Activated CD4-positive, alpha-beta T cell treated with anti-CD3 and anti-CD28 coated beads, Interleukin-2, amount 10 ng/mL, durations not matched to agents 7 days and 5 days (primary cell): ENCODE results near the gene COPS9. TPM values are rescaled to one million over a fixed set of nuclear protein-coding genes. Genes with fewer than 3 reads are reported as not detected.

Experiments used
- CTCF ChIA-PET: fragments of 350-600 bp; sonication (Branson Sonifier 250); formaldehyde crosslinking; loops from one replicate; lab custom pipeline; 2021; ENCODE audit warnings: antibody characterized with exemption; lab: Charles Lee
- POLR2A ChIA-PET: fragments of 350-600 bp; sonication (Branson Sonifier 250); formaldehyde crosslinking; loops from one replicate; lab custom pipeline; 2021; ENCODE audit warnings: antibody characterized with exemption; lab: Charles Lee
- DNase-seq: peaks from one replicate; pipeline ENCODE4 v3.0.0-alpha.2; 2020
- H3K27ac Mint-ChIP-seq: one replicate; pipeline ENCODE4 v1.8.0; 2021; ENCODE audit warnings: mild to moderate bottlenecking, moderate library complexity, mixed read lengths
- H3K27me3 Mint-ChIP-seq: one replicate; pipeline ENCODE4 v1.8.0; 2021; ENCODE audit warnings: mixed read lengths
- H3K36me3 Mint-ChIP-seq: one replicate; pipeline ENCODE4 v1.8.0; 2021; ENCODE audit warnings: low read depth, mixed read lengths
- H3K4me1 Mint-ChIP-seq: one replicate; pipeline ENCODE4 v1.8.0; 2021; ENCODE audit warnings: mixed read lengths
- H3K4me3 Mint-ChIP-seq: one replicate; pipeline ENCODE4 v1.8.0; 2021; ENCODE audit warnings: mild to moderate bottlenecking, moderate library complexity, mixed read lengths
- H3K9me3 Mint-ChIP-seq: one replicate; pipeline ENCODE4 v1.8.0; 2021; ENCODE audit warnings: mixed read lengths
- total RNA-seq, 2 experiments: library from RNA; stranded (reverse); gene quantifications; one replicate each; pipeline ENCODE4 v1.2.3, GENCODE V29; 2021

COPS9 gene
- total RNA-seq, 2 experiments from 2014 or later, result 77.9 to 115 TPM

GRCh38 chr2:240124651-240125030, 11.5 kb downstream of the COPS9 start:
- Mint-ChIP-seq H3K9me3 (no peaks in the 10 kb centered on the region), H3K4me3 (no peak overlapping the region), H3K27ac (no peak overlapping the region), H3K27me3 (peaks cover under 1% of the 10 kb centered on the region), H3K36me3 (peaks cover 4% of the 10 kb centered on the region), H3K4me1 (peaks cover 5% of the 10 kb centered on the region)
- DNase-seq, result no peak
- POLR2A ChIA-PET, result no interaction called here
- CTCF ChIA-PET, result no interaction called here

DNA sequence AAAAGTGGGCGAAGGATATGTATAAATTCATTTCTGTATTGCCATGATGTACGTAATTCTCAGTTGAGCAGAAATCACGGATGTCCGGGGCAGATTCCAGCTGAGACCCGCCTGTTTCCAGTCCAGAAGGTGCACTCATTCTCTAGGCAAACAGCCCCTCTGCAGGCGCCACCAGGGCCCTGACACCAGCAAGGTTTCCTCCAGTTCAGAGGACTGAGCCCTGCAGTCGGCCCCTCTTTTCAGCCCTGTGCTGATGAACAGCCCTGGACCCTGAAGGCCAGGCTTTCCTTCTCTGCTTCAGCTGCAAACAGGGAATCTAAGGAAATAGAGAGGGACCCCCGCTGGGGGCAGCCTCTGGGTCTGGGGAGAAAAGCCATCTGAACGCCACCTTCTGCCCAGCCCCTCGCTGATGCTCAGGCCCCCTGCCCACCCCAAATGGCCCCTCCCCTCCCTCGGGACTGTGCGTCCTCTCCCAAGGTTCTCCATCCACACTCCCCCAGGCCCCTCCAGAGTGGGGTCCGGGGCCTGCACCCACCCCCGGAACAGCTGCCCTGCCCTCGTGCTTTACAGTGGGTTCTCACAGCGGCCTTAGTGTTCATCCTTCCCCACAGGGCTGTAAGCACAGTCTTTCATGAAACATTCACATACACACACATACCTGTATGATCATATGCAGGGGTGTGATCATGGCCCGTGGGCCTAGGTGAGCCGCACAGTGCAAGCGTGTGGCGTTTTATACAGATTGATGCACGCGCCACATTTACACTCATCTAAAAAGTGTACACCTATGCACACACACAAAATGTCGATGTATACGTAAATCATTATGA, 12.1 kb downstream of the COPS9 start:
- H3K36me3 Mint-ChIP-seq, result peaks cover 4% of the 10 kb centered on the region
- H3K4me1 Mint-ChIP-seq, result peaks cover 5% of the 10 kb centered on the region
- H3K27ac Mint-ChIP-seq, result no peak overlapping the region
- ChIA-PET POLR2A (no interaction called here), CTCF (no interaction called here)
- DNase-seq, result no peak
- H3K9me3 Mint-ChIP-seq, result no peaks in the 10 kb centered on the region
- no peak overlapping the region for H3K4me3 Mint-ChIP-seq
- H3K27me3 Mint-ChIP-seq, result peaks cover 3% of the 10 kb centered on the region

DNA sequence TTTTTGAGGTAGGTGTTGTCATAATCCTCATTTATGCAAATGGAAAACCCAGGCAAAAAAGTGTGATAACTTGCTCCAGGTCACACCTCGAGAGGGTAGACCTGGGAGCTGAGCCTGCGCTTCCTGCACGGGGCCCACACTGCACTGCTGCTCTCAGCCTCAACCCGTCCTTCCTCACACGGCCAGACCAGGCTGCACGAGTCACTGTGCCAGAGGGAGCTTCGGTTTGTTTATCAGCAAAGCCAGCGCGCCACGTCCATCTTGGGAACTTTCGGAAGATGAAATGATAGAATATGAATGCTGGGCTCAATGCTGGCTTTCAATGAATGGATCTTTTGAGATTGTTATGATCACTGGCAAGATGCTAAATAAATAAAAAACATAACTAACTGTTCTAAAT, 14.4 kb downstream of the COPS9 start:
- no peak overlapping the region for H3K4me3 Mint-ChIP-seq
- H3K36me3 Mint-ChIP-seq, result no peaks in the 10 kb centered on the region
- no peak for DNase-seq
- ChIA-PET CTCF (interaction anchor here (1.3 kb wide), 1 partner anchor 8 kb away, joined by 3 read pairs; no protein-coding TSS in a partner anchor), POLR2A (no interaction called here)
- no peak overlapping the region for H3K27ac Mint-ChIP-seq
- no peaks in the 10 kb centered on the region for H3K9me3 Mint-ChIP-seq
- peaks cover 5% of the 10 kb centered on the region for H3K27me3 Mint-ChIP-seq
- H3K4me1 Mint-ChIP-seq, result peaks cover 5% of the 10 kb centered on the region

DNA sequence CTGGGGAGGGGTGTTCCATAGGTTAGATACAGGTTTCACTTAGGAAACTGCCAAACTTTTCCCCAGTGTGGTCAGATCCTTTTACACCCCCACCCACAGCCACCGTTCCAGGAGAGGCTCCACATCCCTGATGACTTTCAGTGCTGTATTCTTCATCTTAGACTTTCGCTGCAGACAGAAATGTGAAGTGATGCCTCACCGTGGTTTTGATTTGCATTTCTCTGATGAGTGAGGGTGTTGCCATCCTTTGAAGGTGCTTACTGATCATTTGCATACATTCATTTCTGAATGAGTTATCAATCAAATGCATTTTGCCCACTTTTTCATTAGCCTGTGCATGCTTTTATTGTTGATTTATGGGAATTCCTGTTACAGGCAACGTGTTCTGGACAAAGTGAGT, 14.9 kb downstream of the COPS9 start:
- Mint-ChIP-seq H3K36me3 (no peaks in the 10 kb centered on the region), H3K27me3 (peaks cover 8% of the 10 kb centered on the region), H3K27ac (no peak overlapping the region), H3K4me1 (peaks cover 5% of the 10 kb centered on the region), H3K9me3 (no peaks in the 10 kb centered on the region), H3K4me3 (no peak overlapping the region)
- no peak for DNase-seq
- ChIA-PET CTCF (interaction anchor here (1.3 kb wide), 1 partner anchor 8 kb away, joined by 3 read pairs; no protein-coding TSS in a partner anchor), POLR2A (no interaction called here)

- no peak overlapping the region for H3K4me3 Mint-ChIP-seq
- H3K9me3 Mint-ChIP-seq, result no peaks in the 10 kb centered on the region
- H3K4me1 Mint-ChIP-seq, result no peaks in the 10 kb centered on the region
- DNase-seq, result no peak
- no peaks in the 10 kb centered on the region for H3K36me3 Mint-ChIP-seq
- H3K27me3 Mint-ChIP-seq, result peaks cover 25% of the 10 kb centered on the region
- CTCF ChIA-PET, result no interaction called here
- POLR2A ChIA-PET, result no interaction called here
- H3K27ac Mint-ChIP-seq, result no peak overlapping the region
These were observed 21.9 kb downstream of the COPS9 start for GRCh38 chr2:240114233-240114632.

- Mint-ChIP-seq H3K4me3 (no peak overlapping the region), H3K36me3 (no peaks in the 10 kb centered on the region), H3K9me3 (no peaks in the 10 kb centered on the region), H3K4me1 (no peaks in the 10 kb centered on the region), H3K27me3 (peaks cover 25% of the 10 kb centered on the region), H3K27ac (no peak overlapping the region)
- DNase-seq, result no peak
- CTCF ChIA-PET, result interaction anchor here (0.7 kb wide), 1 partner anchor 9 kb away, joined by 3 read pairs; no protein-coding TSS in a partner anchor
- POLR2A ChIA-PET, result no interaction called here
These were observed 23.0 kb downstream of the COPS9 start for GRCh38 chr2:240112914-240113690.

- ChIA-PET CTCF (no interaction called here), POLR2A (no interaction called here)
- Mint-ChIP-seq H3K27me3 (peaks cover 21% of the 10 kb centered on the region), H3K4me1 (no peaks in the 10 kb centered on the region), H3K9me3 (no peaks in the 10 kb centered on the region), H3K27ac (no peak overlapping the region), H3K36me3 (no peaks in the 10 kb centered on the region), H3K4me3 (no peak overlapping the region)
- no peak for DNase-seq
These were observed 24.9 kb downstream of the COPS9 start for GRCh38 chr2:240111253-240111652.

DNA sequence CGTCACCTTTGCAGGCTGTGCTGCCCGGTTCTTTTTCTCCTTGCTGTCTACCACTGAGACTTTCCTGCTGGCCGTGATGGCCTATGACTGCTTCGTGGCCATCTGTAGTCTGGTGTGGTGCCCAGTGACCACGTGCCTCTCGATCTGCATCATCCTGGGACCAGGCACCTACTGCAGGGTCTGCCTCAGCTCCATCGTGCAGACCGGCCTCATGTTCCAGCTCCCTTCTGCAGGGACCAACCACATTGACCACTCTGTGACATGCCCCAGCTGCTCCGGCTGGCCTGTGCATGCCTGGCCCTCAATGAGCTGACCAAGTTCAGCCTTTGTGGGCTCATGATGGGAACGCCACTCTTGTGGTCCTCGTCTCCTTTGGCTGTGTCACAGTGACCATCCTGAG, 26.7 kb downstream of the COPS9 start:
- H3K4me1 Mint-ChIP-seq, result no peaks in the 10 kb centered on the region
- H3K9me3 Mint-ChIP-seq, result no peaks in the 10 kb centered on the region
- H3K27ac Mint-ChIP-seq, result no peak overlapping the region
- POLR2A ChIA-PET, result no interaction called here
- CTCF ChIA-PET, result no interaction called here
- H3K27me3 Mint-ChIP-seq, result peaks cover 12% of the 10 kb centered on the region
- no peak overlapping the region for H3K4me3 Mint-ChIP-seq
- no peak for DNase-seq
- no peaks in the 10 kb centered on the region for H3K36me3 Mint-ChIP-seq

DNA sequence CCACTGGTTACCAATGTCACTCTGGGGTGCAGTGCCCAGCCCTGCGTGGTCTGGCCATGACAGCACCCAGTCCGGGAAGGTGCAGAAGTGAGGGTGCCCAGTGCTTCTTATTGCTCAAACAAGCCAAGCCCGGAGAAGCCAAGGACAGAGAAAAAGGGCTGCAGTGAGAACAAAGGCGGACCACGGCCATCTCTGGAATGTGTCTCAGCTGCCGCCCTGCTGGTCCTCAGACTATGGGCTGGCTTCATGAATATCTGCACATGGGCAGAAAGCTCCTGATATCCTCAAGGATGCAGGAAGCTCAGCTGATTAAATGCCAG, 28.7 kb downstream of the COPS9 start:
- Mint-ChIP-seq H3K36me3 (no peaks in the 10 kb centered on the region), H3K27ac (no peak overlapping the region), H3K27me3 (peaks cover 9% of the 10 kb centered on the region), H3K4me3 (no peak overlapping the region), H3K9me3 (no peaks in the 10 kb centered on the region), H3K4me1 (no peaks in the 10 kb centered on the region)
- ChIA-PET CTCF (no interaction called here), POLR2A (no interaction called here)
- DNase-seq, result no peak

GRCh38 chr2:240106765-240107476, 29.2 kb downstream of the COPS9 start:
- H3K4me3 Mint-ChIP-seq, result no peak overlapping the region
- no peak for DNase-seq
- H3K27ac Mint-ChIP-seq, result no peak overlapping the region
- H3K9me3 Mint-ChIP-seq, result no peaks in the 10 kb centered on the region
- ChIA-PET CTCF (no interaction called here), POLR2A (no interaction called here)
- peaks cover 11% of the 10 kb centered on the region for H3K27me3 Mint-ChIP-seq
- H3K4me1 Mint-ChIP-seq, result no peaks in the 10 kb centered on the region
- no peaks in the 10 kb centered on the region for H3K36me3 Mint-ChIP-seq

DNA sequence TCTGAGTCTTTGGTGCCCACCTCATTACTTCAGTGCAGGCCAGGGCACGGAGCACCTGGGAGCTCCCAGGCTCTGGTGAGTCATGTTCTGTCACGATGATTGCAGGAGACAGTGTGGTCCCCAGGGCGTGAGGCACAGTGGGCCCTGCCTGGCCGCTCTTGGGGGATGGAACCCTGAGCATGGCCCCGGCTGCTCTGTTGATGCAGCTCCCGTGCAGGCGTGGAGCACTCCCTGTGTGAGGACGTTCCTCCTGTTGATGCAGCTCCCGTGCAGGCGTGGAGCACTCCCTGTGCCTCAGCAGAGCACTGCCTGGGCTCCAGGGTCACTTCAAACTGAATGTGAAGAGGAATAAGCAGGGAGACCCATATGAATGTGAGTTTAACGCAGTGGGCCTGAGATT, 30.1 kb downstream of the COPS9 start:
- Mint-ChIP-seq H3K4me1 (no peaks in the 10 kb centered on the region), H3K27me3 (peaks cover 19% of the 10 kb centered on the region), H3K27ac (no peak overlapping the region), H3K36me3 (no peaks in the 10 kb centered on the region), H3K4me3 (no peak overlapping the region), H3K9me3 (no peaks in the 10 kb centered on the region)
- ChIA-PET POLR2A (no interaction called here), CTCF (interaction anchor here (0.5 to 0.6 kb wide), 2 partner anchors 36 to 68 kb away, joined by 3 read pairs; no protein-coding TSS in a partner anchor)
- no peak for DNase-seq

DNA sequence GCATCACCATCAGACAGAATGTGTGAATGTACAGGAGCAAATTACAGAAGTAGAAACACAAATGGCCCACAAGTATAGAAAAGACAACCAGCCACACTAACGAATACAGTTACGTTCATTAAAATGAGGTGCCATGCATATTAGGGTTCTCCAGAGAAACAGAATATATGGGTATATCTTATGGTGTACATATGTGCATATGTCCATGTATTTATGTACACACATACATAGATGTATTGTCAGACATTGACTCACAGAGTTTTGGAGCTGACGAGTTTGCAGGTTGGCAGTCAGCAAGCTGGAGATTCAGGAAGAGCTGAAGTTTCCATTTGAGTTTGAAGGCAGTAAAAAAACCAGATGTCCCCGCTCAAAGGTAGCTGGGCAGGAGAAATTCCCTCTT, 33.0 kb downstream of the COPS9 start:
- Mint-ChIP-seq H3K4me1 (no peaks in the 10 kb centered on the region), H3K4me3 (no peak overlapping the region), H3K36me3 (no peaks in the 10 kb centered on the region), H3K9me3 (no peaks in the 10 kb centered on the region), H3K27me3 (peaks cover 38% of the 10 kb centered on the region), H3K27ac (no peak overlapping the region)
- ChIA-PET CTCF (no interaction called here), POLR2A (no interaction called here)
- no peak for DNase-seq

DNA sequence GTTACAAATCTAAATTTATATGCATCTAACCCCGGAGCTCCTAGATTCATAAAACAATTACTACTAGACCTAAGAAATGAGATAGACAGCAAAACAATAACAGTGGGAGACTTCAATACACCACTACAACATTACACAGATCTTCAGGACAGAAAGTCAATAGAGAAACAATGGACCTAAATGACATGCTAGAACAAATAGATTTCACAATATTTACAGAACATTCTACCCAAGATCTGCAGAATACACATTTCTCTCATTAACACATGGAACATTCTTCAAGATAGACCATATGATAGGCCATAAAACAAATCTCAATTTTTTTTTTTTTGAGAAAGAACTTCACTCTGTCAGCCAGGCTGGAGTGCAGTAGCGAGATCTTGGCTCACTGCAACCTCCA, 37.8 kb downstream of the COPS9 start:
- Mint-ChIP-seq H3K9me3 (peaks cover 3% of the 10 kb centered on the region), H3K4me3 (no peak overlapping the region), H3K27ac (no peak overlapping the region), H3K4me1 (no peaks in the 10 kb centered on the region), H3K27me3 (peaks cover 76% of the 10 kb centered on the region), H3K36me3 (no peaks in the 10 kb centered on the region)
- DNase-seq, result no peak
- POLR2A ChIA-PET, result no interaction called here
- CTCF ChIA-PET, result interaction anchor here (0.6 kb wide), 2 partner anchors 713 to 1169 kb away, joined by 3 read pairs; no protein-coding TSS in a partner anchor
